SKM-1 treated with dmso at 0.1 percent for 144 hours (cell line): Measurements from ENCODE around the gene ATP9B.
"Not testable (repeated sequence)": the region's sequence is repeated elsewhere in the genome, so short reads cannot be mapped to it uniquely, and the experiment has no call there.

ENCODE experiments used
- DNase-seq: peaks from one replicate; lab custom pipeline; 2025; ENCODE audit not compliant: unreplicated experiment; lab: John Stamatoyannopoulos, UW

ATP9B gene

DNA sequence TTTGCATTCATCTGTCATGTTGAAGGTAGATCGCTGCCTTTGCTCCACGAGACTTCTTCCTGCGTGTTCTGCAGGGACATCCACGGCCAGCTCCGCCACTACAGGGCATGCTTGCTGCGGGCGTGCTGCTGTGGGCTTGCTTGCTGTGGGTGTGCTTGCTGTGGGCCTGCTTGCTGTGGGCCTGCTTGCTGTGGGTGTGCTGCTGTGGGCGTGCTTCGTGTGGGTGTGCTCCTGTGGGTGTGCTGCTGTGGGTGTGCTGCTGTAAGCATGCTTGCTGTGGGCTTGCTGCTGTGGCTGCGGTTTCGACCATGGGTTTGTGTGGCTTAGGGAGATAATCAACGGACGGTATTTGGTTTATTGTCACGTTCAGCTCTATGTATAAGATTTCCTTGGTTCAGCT lies 165.2 kb downstream of the ATP9B start:
- DNase-seq = no peak

DNA sequence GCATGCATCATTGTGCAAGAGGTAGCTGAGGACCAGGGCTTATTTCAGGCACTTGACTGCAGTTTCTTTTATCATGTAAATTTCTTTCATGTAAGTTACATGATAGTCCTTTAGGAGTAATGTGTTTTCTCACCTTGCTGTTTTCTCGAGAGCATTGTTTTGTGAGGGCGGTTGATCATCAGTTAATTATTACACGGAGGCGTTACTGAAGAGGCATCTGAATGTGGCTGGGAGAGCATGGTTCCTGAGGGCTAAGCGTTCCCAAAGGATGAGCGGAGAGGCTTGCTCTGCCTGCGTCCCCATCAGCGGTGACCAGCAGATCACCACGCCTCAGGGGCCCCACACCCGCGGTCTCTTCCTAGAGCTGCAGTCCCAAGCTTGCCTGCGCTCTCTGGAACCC lies 170.4 kb downstream of the ATP9B start:
- no peak for DNase-seq

DNA sequence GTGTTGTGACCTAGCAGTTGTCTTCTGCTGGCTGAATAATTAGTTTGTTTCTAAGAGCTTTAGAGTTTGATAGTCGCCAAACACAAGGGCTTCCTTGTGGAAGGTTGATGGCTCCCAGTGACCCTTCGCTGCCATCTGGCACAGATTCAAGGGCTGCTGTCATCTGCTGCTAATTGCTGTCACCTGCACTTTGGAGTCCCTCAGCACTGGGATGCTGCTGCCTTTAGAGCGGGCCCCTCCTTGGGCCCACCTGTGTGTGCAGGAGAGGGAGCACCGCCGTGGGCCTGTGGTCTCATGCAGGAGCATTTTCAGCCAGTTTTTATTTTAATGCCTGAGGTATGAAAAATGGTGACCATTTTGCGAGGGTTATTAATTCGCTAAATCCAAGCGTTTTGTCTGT lies 172.6 kb downstream of the ATP9B start:
- DNase-seq = no peak

DNA sequence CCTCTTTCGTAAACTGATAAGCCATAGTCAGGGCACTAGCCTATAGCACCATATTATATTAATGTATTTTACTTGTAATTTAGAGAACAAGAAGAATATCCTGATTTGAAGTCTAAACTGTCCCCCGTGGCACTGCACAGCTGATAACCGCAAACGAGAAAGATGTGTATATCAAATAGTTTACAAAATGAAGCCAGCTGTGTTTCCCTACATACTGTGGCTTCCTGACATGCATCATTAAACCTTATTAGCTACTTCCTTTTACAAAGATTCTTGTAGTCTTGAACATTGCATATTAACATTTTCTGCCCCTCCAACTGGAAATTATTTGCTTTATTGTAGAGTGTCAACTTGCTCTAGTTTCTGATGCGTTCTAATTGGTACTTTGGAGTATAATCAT lies 173.1 kb downstream of the ATP9B start:
- no peak for DNase-seq

DNA sequence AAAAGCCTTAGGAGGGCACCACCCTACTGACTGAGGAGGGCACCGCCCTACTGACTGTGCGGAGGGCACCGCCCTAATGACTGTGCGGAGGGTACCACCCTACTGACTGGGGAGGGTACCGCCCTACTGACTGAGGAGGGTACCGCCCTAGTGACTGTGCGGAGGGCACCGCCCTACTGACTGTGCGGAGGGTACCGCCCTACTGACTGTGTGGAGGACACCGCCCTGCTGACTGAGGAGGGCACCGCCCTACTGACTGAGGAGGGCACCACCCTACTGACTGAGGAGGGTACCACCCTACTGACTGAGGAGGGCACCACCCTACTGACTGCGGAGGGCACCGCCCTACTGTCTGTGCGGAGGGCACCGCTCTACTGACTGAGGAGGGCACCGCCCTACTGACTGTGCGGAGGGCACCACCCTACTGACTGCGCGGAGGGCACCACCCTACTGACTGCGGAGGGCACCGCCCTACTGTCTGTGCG lies 176.4 kb downstream of the ATP9B start:
- no peak for DNase-seq

DNA sequence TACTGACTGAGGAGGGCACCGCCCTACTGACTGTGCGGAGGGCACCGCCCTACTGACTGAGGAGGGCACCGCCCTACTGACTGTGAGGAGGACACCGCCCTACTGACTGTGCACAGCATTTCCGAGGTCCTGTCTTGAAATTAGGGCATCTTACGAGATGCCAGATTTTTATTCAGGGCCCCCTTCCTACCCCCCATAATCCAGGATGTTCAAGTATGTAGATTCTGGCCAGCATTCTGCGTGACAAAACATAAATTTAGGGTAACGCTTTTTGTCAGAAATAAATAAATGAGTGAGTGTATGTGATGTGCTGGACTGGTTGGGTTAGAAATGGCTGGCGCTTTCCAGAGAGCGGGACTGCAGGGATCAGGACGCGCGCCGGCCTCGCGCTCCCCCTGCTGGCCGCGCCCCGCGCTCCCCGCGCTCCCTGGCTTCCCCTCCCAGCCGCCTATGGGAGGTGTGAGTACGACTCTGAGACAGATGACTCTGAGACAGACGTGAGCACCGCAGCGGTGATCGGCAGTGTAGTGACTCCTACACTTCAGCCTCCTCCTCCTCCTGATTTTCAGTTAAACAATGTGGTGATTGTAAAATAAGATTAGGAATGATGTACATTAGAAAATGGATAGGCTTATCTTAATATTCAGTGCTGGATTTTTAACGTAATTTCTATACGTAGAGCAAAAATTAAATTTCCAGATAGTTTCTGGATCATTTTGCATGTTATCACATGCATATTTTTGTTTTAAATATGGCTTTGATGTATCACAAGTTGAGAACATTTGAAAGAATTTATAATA lies 177.3 kb downstream of the ATP9B start:
- DNase-seq = peak; percentile 72

DNA sequence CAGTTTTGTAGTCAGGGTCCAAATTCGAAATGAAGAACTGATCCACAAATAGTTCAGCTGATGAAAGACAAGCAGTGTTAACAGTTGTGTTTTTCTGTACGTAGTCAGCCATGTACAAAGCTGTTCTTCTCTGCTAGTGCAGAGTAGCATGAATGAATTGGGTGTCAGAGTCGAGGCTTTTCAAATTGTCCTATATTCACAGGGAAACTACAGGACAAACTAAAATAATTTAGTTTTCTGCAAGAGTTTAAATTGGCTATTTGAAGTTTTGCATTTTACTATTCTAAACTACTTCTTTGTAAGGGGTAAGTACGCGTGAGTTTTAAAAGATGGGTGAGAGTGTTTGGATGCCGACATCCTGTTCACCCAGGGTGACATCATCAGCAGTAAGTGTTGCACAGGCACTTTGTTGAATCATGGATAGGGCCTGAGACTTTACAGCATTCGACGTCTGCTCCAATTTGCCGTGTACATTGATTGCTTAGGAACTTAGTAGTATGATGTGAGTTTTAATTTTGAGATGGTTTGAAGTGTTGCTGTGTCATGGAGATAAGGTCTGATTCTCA lies 179.4 kb downstream of the ATP9B start:
- DNase-seq = no peak

DNA sequence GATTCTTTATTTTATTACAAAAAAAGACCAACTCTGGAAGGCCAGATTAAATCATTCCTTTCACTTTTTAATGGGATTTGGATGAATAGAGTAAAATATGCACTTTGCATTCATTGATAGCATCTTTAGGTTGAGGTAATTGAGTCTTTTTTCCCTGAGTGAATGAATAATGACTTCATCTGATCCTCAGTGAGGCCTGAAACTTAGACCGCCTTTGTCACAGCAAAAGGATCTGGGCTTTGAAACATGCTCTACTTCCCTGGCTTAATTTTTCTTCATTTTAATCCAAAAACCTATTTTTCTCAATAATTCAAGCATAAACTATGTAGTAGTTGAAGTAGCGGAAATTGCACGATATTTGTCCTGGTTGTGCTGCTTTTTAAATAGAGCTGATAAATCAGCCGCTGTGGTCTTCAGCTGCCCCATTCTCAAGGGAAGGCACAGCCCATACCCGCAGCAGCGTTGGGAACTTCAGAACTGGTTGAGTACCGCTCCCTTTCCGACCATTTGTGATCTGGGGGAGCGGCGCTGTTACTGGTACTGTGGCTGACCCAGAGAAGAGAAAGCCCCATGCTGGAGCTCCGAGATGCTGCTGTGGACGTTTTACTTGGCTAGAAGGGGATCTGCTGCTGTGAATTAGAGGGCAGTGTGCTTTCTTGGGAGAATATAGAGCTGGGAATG lies 181.2 kb downstream of the ATP9B start:
- DNase-seq = no peak

DNA sequence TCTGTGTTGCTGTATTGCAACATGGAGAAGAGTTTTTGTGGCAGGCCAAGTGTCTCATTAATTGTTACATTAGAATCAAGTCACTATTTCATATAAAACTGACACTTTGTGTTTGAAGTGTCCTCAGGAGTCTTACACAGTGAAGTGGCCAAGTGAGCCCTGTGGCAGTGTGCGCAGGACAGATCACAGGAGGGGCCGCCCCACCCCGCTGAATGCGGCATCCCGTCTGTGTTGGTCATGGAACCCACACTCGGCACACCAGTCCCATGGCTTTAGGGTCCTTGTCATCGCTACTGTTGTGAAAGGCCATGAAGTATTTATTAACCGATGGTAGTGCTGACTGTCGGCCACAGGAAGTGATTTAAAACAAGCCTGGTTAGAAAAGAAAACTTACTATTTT lies 181.8 kb downstream of the ATP9B start:
- no peak for DNase-seq

DNA sequence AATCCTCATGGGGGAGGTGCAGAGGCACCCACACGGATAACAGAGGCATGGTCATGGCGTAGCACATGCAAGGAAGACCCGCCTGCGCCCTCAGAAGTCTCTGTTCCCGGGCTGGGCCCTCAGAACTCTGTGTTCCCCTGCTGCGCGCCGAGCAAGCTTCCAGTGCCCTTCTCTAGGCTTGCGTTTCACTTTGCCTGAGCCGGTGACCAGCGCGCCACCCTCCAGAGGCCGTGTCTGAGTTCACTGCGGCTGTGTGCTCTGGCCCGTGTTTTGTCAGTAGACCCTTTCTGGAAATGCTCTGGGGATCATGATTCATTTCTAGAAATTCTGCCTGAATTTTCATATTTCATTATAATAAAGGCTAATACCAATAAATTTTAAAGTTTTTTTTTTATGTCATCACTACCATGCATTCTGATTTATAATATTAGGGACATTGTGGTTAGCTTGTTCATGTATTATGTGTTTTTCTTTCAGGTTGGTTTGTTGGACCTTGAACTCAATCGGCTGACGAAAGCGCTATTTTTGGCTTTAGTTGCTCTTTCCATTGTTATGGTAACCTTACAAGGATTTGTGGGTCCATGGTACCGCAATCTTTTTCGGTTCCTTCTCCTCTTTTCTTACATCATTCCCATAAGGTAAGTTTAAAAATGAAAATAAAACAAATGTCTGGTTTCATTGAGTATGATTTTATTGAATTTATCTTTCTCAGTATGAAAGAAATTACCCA lies 183.9 kb downstream of the ATP9B start:
- DNase-seq = no peak

DNA sequence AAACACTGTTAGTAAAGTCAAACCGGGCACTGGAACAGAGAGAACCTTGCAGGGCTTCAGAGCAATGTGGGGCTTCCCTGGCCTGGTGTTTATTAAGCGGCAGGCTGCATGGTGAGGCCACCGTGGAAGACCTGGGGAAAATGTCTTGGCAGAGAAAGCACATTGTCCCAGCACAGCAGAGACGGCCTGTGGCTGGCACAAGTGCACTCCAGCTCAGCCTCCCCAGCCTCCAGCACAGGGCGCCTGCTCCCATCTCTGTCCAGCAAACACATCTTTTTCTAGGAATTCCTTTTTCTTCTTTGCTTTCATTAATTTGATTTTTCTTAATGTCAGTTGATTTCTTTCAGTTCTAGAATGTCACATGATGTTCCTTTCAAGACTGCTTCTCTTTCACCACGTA lies 188.3 kb downstream of the ATP9B start:
- no peak for DNase-seq

DNA sequence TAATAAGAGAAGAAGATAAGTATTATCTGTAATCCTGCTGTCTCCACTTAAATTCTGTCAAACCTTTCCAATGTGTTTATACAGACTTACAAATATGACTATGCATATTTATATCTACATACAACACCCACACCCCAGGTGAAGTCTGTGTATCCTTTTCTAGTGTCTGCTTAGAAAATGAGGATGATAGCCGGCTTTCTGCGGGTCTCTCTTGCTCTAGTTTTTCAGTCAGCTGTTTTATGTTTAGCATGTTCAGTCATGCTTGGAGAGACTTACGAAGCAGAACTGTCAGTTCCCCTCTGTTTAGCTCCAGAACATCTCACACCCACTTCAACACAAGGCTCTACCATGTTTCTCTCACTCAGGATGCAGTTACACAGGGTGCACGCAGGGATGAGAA lies 189.3 kb downstream of the ATP9B start:
- DNase-seq = no peak

DNA sequence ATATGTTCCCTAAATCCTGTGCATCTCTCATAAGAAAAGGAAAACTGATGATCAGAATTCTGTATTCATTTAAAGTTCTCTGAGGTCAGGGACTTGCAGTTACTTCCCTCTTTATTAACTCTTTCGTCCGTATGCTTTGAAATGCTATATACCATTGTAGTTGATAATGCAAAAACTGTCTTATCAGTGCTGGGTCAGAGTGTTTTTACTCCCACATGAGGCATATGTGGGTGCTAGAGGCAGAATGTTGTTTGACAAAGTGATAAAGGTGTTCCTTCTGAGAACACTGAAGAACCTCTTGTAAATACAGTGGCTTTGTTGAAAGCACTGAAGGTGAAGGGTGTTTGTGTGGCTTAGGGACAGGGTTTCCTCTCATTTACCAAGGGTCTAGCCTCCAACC lies 190.0 kb downstream of the ATP9B start:
- DNase-seq = no peak

DNA sequence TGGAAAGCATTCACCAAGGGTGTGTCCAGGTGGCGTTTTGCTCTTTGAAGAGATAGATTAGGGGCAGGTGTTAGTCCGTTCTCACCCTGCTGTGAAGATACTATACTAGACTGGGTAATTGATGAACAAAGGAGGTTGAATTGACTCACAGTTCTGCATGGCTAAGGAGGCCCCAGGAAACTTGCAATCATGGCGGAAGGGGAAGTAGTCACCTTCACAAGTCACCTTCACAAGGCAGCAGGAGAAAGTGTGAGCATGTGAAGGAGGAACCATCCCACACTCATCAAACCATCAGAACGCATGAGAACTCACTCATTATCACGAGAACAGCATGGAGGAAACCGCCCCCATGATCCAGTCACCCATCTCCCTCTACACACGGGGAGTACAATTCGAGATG lies 190.8 kb downstream of the ATP9B start:
- peak; percentile 1 for DNase-seq

DNA sequence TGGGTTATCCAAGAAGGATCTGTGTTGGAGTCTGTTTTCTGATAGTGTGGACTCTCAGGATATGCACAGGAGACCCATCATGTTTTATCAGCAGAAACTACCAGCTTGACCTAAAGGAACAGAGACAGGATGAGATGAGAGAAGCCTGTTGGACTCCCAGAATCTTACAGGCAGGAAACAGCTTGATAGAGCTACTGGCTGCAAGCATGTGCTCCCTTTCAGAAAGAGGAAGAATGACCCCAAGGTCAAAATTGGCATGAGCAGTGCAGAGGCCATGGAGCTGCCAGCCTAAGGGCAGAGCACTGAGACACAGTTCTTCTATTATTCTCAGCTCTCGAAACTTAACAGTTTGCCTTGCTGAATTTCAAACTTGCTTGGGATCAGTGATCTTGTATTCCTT lies 191.3 kb downstream of the ATP9B start:
- peak; percentile 40 for DNase-seq

DNA sequence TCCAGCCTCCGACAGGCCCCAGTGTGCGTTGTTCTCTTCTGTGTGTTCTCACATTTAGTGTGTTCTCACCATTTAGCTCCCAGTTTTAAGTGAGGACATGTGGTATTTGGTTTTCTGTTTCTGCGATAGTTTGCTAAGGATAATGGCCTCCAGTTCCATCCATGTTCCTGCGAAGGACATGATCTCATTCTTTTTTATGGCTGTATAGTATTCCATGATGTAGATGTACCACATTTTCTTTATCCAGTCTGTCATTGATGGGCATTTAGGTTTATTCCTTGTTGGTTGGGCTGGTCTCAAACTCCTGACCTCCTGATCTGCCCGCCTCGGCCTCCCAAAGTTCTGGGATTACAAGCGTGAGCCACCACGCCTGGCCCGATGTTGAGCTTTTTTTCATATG lies 195.9 kb downstream of the ATP9B start:
- not testable (repeated sequence) for DNase-seq

DNA sequence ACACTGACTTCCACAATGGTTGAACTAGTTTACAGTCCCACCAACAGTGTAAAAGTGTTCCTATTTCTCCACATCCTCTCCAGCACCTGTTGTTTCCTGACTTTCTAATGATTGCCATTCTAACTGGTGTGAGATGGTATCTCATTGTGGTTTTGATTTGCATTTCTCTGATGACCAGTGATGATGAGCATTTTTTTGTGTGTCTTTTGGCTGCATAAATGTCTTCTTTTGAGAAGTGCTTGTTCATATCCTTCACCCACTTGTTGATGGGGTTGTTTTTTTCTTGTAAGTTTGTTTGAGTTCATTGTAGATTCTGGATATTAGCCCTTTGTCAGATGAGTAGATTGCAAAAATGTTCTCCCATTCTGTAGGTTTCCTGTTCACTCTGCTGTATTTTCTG lies 202.6 kb downstream of the ATP9B start:
- not testable (repeated sequence) for DNase-seq

DNA sequence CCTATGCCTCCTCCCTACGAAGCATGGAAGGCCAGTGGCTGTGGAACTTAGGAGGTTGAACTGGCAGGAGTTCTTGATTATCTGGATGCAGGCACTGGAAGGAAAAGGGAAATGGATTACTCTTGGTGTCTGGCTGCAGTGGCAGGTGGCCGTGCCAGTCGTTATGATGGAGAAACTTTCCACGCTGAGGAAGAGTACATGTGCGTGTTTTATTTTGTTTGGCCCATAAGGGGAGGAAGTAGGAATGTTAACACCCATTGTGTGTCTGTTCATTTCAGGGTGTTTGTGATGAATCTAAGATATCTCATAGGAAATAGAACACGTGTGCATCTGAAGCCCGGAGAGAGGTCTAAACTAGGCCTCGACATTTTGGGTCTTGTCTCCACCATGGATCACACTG lies 203.7 kb downstream of the ATP9B start:
- no peak for DNase-seq

DNA sequence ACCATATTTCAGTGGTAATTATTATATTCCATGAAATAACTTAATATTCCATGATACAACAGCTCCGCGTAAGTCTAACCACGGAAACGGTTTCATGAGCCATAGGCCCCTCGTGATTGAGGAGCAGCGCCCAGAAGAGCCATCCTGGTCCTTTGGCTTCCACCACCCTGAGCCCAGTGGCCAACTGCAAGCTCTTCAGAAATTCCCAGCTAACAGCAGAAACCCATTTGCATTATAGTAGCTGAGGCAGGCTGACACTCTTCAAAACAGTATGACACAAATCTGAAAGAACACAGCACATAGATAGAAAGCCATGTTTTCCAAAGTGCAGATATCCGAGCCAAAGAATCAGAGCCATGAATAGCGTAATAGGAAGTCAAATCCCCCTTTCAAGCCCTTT lies 205.6 kb downstream of the ATP9B start:
- DNase-seq = no peak

DNA sequence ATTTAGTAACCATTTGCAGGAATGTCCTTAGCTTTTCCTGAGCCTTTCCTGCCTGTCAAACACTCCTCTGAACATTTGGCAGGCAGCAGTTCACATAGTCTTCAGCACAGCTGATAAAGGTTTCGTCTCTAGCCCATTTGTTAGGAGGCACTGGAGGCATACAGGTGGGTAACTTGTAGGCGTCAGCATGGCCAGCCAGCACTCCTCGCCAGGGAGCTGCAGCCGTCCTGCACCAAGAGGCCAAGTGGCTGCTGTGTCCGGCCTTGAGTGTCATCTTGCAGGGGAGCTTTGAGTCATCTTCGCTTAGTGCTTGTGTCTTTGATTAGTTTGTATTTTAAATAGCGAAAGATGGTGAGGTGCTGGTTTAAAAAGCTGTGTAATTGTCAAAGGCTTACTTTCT lies 206.3 kb downstream of the ATP9B start:
- no peak for DNase-seq

DNA sequence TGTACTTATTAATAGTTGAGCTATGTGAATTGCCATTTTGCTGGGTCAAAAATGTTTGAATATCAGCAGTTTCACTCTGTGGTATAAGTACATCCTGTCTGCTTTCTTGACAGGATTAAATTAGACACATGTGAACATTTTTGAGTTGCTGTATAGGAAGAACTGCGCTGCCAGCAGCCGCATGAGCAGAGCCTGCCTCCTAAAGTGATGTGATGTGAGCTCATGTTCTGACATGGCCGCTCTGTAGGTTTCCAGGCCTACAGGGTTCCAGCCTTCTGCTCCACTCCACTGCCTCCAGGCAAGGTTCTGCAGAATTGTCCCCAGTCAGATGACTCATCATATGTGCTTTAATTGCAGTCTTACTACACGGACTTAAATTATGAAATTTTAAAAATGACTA lies 206.8 kb downstream of the ATP9B start:
- no peak for DNase-seq

DNA sequence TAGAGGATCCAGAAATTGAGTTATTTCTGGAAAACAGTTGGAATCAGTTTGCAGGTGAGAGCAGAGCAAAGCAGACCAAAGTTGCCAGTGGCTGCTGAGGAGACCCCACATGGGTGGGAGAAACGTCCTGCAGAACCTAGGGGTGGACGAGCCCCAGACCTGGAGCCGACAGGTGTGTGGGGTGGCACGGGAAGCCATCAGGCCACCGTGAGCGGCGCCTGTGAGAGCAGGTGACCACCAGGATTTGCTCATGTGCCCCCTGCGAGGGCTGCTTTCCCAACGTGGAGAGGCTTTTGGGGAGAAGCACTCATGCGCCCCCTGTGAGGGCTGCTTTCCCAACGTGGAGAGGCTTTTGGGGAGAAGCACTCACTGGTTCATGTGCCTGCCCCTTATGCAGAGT lies 209.7 kb downstream of the ATP9B start:
- DNase-seq = no peak
